ENCODE results near the gene MYOT.
"Not testable (repeated sequence)": the region's sequence is repeated elsewhere in the genome, so short reads cannot be mapped to it uniquely, and the experiment has no call there.

MYOT gene

GRCh38 chr5:137858223-137858916 is 9.3 kb upstream of the MYOT start:
- ATAC-seq: peak; percentile 61; the same call in 2 of the 3 replicates
- TF ChIP-seq BACH2 (CRISPR knock-in tag; IDR thresholded peaks at IDR 0.05; ENCODE audit: borderline replicate concordance): no peak
- TF ChIP-seq TSHZ2 (CRISPR knock-in tag; IDR thresholded peaks at IDR 0.05): no peak
- no peak for TF ChIP-seq CREB5 (CRISPR knock-in tag; IDR thresholded peaks at IDR 0.05; ENCODE audit: low read depth)
- TF ChIP-seq ISL1 (CRISPR knock-in tag; IDR thresholded peaks at IDR 0.05): no peak
- TF ChIP-seq TCF4 (CRISPR knock-in tag; IDR thresholded peaks at IDR 0.05; ENCODE audit: borderline replicate concordance): no peak
- TF ChIP-seq CSDC2 (CRISPR knock-in tag; IDR thresholded peaks at IDR 0.05): no peak
- TF ChIP-seq SNAI2 (CRISPR knock-in tag; IDR thresholded peaks at IDR 0.05): no peak
- no peak for TF ChIP-seq ZNF565 (CRISPR knock-in tag; conservative IDR thresholded peaks at IDR 0.05; ENCODE audit: low read depth)
- no peak for TF ChIP-seq PATZ1 (CRISPR knock-in tag; IDR thresholded peaks at IDR 0.05; ENCODE audit: borderline replicate concordance)
- no peak for TF ChIP-seq RARB (CRISPR knock-in tag; IDR thresholded peaks at IDR 0.05)
- TF ChIP-seq GLIS3 (CRISPR knock-in tag; IDR thresholded peaks at IDR 0.05): no peak
- TF ChIP-seq ESRRG (CRISPR knock-in tag; IDR thresholded peaks at IDR 0.05): no peak

- ATAC-seq: no peak
- no peak for TF ChIP-seq RARB (CRISPR knock-in tag; IDR thresholded peaks at IDR 0.05)
- TF ChIP-seq ZC3H10 (CRISPR knock-in tag; IDR thresholded peaks at IDR 0.05): no peak
- no peak for TF ChIP-seq CREB5 (CRISPR knock-in tag; IDR thresholded peaks at IDR 0.05; ENCODE audit: low read depth)
These were observed 8.7 kb upstream of the MYOT start for GRCh38 chr5:137858954-137859353.

- TF ChIP-seq CSDC2 (CRISPR knock-in tag; IDR thresholded peaks at IDR 0.05) (no peak), ZNF565 (CRISPR knock-in tag; conservative IDR thresholded peaks at IDR 0.05; ENCODE audit: low read depth) (no peak), RARB (CRISPR knock-in tag; IDR thresholded peaks at IDR 0.05) (no peak), ZC3H10 (CRISPR knock-in tag; IDR thresholded peaks at IDR 0.05) (no peak)
- no peak for ATAC-seq
These were observed 5.4 kb upstream of the MYOT start for GRCh38 chr5:137862251-137862650.

- not testable (repeated sequence) for ATAC-seq
These were observed 4.0 kb upstream of the MYOT start for GRCh38 chr5:137863653-137864052.

- ATAC-seq: no peak
- TF ChIP-seq TSHZ2 (CRISPR knock-in tag; IDR thresholded peaks at IDR 0.05) (no peak), CSRNP3 (CRISPR knock-in tag; IDR thresholded peaks at IDR 0.05) (no peak), ESRRG (CRISPR knock-in tag; IDR thresholded peaks at IDR 0.05) (no peak), BACH2 (CRISPR knock-in tag; IDR thresholded peaks at IDR 0.05; ENCODE audit: borderline replicate concordance) (no peak), CSDC2 (CRISPR knock-in tag; IDR thresholded peaks at IDR 0.05) (no peak), ZNF565 (CRISPR knock-in tag; conservative IDR thresholded peaks at IDR 0.05; ENCODE audit: low read depth) (no peak), ZFP3 (CRISPR knock-in tag; IDR thresholded peaks at IDR 0.05) (no peak), ISL1 (CRISPR knock-in tag; IDR thresholded peaks at IDR 0.05) (no peak), ZFP30 (CRISPR knock-in tag; IDR thresholded peaks at IDR 0.05) (no peak), PPARA (CRISPR knock-in tag; IDR thresholded peaks at IDR 0.05; ENCODE audit: borderline replicate concordance) (no peak), TOX (CRISPR knock-in tag; IDR thresholded peaks at IDR 0.05; ENCODE audit: borderline replicate concordance) (no peak), RARB (CRISPR knock-in tag; IDR thresholded peaks at IDR 0.05) (no peak), OSR1 (CRISPR knock-in tag; IDR thresholded peaks at IDR 0.05) (no peak)
These were observed 895 bp upstream of the MYOT start for GRCh38 chr5:137866541-137867388.

Data from SK-N-SH treated with all-trans-retinoic acid at 6 μM for 48 hours (cell line).